Stimulated activated naive CD4-positive, alpha-beta T cell treated with Interleukin-2 at 50 U/mL for 16 hours (primary cell): Measurements from ENCODE around the gene AGRN.
"Not testable (repeated sequence)": the region's sequence is repeated elsewhere in the genome, so short reads cannot be mapped to it uniquely, and the experiment has no call there.

Source experiments
- DNase-seq: peaks from one replicate; lab custom pipeline; 2025; lab: John Stamatoyannopoulos, UW

The AGRN gene

DNA sequence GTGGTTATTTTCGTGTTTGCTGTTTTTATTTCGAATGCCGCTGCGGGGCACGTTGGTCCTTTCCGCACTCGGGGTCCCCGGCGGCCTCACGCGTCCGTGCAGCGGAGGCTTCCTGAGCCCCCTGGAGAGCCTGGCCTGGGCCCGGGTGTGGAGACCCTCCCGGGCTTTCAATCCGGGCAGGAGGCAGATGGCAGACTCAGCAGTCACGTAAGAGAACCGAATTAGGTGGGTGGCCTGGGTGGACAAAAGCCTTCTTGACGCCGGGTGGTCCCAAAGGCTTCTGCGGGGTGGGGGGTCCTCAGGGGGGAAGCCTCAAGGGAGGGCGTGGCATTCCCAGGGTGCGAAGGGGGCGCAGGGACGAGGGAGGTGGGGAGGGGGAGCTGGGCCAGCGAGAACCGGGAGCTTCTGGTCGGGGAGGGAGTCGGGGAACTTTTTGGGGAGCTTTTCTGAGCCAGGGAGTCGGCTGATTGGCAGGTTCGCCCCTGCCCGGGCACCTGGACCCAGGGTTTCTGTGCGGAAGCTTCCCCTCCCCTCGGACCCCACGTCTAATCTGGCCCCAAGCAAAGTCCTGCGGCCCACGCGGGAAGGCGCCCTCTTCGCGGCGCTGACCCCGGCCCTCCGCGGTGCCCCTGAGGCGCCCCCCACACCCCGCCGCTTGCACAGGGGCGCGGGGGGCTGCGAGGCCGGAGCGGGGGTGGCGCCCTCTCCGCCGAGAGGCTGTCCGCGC is 18.7 kb upstream of the AGRN start:
- no peak for DNase-seq

DNA sequence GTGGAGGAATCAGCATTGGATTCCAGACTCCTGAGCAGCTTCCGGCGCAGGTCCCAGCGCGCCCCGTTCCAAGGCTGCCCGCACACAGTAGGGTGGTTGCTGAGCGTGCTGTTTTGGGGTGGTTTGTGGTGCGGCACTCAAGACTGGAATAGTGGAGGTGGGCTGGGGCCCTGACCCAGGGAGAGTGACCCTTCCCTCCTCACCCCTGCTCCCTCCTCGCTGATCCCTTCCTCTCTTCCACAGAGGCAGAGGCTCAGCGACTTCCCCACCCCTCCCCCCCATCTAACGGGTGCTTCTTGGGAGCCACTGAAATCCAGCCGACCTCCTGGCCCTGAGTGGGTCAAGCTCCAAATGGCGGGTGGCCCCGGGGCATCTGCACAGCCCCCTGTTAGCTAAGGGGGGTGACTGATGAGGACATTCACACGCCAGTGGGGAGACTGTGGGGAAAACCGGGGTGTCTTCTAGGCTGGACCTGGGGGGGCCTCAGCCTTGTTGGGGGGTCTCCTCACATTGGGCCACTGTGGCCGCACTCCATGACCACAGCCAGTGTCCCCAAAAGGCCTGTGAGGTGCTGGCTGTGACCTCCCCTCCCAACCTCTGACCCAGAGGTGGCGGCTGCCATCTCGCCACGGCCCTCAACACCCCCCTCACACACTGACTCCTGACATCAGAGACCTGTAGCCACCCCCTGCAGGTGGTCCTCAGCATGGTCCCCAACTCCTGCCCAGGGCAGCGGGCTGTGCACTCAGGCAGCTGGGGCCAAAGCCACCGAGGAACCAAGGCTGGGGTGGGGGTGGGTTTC is 16.1 kb upstream of the AGRN start:
- no peak for DNase-seq

DNA sequence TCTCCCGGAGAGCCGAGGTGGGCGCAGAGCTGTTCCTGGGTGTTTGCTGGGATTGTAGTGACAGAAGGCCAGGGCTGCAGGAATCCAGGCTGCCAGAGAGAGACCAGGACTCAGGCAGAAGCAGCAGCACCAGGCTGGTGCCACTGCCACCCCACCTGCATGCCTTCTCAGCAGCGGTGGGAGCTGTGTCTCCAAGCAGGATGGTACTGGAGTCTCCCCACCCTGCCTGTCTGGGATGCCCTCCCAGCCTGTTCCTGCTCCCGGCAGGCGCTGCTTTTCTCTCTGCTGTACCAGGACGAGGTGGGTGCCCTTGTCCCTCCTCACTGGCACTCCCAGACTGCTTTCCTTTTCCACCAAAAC is 15.5 kb upstream of the AGRN start:
- DNase-seq: no peak

DNA sequence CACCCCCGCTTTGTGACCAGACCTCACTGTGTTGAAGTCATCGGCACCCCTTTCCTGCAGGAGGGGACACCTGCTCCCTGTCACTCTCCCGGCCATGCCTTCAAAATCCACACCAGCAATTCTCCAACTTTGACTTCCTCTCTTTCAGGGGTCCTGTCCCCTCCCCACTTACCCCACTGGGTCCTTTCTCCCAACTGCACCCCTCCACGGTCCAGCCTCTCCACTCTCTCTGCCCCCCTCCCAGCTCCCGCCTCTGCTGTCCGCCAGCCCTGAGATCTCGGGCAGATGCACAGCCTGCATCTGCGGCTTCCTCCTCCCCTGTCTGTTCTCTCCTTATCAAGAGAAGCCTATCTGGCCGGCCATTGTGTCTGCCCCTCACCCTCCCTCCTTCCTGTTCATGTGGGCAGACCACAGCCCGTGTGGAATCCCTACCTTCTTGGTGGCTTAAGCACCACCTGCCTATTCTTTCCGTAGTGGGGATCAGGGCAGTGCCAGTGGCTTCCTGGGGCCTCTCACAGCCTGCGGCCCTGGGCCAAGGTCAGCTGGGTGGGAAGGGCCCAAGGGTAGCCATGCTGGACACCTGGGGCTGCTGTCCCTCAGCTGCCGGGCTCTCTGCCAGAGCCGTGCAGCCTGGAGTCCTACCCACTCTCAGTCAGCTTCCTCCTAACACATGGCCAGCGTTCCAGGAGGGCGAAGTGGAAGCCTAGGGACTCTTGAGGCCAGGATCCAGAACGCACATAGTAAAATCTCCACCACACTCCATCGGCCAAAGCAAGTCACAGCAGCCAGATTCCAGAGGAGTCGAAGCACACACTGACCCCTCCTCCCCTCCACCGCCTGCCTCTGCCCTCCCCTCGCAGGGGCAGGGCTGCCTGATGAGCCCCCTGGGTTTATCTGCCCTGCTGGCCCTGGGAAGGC is 14.9 kb upstream of the AGRN start:
- DNase-seq: no peak

DNA sequence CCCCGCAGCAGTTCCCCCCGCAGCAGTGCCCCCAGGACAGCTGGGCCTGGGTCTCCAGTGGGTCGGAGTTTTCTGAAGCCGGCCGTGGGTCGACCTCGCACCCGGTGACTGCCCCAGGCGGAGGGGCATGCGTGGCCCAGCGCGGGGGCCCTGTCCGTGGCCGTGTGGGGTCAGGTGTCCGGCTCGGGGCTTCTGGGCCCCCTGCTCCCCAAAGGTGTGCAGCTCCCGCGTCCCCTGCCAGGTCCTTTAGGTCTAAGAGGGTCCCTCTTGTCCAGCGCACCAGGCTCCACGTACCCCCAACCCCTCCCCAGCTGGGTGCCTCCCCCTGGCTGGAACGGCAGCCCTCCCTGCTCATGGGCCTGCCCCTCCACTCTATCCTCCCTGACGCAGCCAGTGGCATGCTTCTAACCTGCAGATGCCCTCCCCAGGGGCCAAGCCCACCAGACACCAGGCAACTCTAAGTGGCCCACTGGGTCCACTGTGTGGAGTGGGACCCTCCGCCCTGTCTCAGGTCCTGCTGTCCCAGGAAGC is 14.1 kb upstream of the AGRN start:
- DNase-seq: no peak

DNA sequence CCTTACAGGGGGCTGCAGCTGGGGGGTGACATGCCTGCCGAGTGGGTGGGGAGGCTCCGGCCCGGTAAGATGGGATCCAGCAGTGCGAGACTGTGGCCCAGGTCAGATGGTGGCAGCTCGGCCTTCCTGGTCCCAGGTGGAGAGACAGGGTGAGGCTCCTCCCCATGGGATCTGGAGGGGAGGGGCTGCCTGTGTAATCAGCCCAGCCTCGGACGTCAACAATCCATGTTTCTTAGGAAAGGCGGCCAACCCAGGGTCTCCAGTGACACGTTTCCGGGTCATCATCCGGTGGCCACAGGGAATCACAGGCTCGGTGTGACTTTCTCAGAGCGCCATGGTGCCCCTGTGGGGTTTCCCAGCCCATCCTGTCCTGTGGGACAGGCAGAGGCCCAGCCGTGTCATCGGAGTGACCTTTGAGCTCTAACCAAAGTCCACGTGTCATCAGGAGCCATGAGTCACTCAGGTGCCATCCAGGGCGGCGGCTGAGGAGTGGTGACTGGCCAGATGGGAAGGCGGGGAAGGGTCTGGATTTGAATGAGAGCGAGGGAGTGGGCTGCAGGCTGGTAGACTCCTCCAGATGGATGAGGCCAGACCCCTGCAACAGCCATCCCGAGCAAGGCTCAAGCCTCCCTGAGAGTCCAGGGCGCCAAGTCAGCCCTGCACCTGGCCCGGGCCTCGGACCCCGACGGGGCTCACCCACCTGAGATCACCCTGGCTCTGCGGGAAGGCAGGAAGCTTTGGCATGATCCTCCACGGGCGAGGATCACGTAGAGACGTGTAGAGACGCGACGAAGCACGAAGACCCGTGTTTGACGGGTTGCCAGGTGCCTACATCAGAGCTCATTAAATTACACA is 13.4 kb upstream of the AGRN start:
- no peak for DNase-seq

DNA sequence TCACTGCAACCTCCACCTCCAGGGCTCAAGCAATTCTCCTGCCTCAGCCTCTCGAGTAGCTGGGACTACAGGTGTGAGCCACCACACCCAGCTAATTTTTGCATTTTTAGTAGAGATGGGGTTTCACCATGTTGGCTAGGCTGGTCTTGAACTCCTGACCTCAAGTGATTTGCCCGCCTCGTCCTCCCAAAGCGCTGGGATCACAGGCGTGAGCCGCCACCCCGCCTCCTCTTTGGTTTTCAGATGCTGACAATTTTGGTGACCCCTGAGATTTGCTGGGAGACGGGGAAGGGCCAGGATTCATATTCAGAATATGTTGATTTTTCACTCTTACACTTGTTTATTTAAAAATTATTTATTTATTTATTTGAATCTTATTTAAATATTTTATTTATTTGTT is 9.8 kb upstream of the AGRN start:
- DNase-seq: not testable (repeated sequence)

DNA sequence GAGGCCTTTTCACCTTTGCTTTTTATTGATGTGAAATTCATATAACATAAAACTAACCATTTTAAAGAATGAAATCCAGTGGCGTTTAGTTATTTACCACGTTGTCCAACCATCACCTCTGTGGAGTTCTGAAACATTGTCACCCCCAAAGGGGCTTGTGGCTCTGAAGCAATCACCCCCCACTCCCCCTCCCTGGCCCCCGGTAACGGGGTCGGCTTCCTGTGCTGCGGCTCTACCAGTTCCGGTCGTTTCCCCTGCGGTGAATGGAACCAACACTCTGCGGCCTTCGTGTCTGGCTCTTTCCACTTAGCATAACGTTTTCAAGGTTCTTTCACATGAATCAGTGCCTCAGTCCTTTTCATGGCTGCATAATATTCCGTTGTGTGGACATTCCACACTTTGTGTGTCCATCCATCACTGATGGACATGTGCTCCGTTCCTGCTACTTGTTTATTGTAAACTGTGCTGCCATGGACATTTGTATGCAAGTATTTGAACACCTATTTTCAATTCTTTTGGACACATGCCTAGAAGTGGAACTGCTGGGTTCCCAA is 8.4 kb upstream of the AGRN start:
- no peak for DNase-seq

DNA sequence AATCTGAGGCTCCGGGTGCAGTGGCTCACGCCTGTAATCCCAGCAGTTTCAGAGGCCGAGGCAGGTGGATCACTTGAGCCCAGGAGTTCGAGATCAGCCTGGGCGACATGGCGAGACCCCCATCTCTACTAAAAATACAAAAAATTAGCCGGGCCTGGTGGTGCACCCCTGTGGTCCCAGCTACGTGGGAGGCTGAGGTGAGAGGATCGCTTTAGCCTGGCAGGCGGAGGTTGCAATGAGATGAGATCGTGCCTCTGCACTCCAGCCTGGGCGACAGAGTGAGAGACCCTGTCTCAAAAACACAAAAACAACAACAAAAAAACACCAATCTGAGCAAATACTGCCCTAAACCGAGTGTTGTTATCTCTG is 7.2 kb upstream of the AGRN start:
- not testable (repeated sequence) for DNase-seq

DNA sequence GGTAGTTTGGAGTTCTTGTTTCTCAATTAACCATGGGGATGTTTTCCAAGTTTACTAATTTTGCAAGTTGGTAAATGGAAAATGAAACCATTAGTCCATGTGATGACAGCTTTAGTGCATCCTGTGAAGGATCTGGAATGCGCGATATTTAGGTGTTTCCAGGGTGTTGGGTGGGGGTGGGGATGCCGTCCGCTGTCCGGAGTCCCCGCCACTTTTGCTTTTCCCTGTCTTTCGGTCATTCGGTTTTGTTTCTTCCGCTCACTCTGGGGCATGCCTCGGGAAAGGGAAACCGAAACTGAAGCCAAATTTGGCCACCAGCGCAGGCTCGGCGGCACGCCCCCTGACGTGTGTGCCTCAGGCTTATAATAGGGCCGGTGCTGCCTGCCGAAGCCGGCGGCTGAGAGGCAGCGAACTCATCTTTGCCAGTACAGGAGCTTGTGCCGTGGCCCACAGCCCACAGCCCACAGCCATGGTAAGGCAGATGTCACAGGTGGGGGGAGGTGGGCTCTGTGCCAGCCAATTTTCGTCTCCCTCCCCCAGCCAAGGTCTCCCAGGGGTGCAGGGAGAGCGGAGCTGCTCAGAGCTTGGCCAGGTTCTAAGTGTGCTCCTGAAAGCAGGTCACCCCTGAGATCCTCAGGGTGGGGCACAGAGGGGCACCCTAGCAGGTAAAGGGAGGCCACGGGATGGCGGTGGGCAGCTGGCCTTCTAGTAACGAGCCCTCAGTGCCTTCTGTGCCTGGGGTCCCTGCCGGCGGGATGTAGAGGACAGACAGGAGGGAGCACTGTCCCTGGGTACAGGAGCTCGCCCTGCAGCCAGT is 6.6 kb upstream of the AGRN start, which contains the start of gene ISG15:
TSS of gene ISG15 (plus strand) at position 393 of the 817 bp plus-strand sequence. CDS start at position 470, 77 bp downstream.
- DNase-seq: peak; percentile 84

DNA sequence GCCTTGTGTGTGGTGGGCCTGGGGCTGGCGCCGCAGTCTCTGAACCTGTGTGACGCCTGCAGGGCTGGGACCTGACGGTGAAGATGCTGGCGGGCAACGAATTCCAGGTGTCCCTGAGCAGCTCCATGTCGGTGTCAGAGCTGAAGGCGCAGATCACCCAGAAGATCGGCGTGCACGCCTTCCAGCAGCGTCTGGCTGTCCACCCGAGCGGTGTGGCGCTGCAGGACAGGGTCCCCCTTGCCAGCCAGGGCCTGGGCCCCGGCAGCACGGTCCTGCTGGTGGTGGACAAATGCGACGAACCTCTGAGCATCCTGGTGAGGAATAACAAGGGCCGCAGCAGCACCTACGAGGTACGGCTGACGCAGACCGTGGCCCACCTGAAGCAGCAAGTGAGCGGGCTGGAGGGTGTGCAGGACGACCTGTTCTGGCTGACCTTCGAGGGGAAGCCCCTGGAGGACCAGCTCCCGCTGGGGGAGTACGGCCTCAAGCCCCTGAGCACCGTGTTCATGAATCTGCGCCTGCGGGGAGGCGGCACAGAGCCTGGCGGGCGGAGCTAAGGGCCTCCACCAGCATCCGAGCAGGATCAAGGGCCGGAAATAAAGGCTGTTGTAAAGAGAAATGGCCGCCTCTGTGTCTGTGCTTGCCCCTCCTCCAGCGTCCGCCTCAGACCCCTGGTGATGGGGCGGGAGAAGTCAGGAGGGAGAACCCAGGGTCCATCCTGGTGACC is 5.8 kb upstream of the AGRN start:
- DNase-seq: peak; percentile 41

DNA sequence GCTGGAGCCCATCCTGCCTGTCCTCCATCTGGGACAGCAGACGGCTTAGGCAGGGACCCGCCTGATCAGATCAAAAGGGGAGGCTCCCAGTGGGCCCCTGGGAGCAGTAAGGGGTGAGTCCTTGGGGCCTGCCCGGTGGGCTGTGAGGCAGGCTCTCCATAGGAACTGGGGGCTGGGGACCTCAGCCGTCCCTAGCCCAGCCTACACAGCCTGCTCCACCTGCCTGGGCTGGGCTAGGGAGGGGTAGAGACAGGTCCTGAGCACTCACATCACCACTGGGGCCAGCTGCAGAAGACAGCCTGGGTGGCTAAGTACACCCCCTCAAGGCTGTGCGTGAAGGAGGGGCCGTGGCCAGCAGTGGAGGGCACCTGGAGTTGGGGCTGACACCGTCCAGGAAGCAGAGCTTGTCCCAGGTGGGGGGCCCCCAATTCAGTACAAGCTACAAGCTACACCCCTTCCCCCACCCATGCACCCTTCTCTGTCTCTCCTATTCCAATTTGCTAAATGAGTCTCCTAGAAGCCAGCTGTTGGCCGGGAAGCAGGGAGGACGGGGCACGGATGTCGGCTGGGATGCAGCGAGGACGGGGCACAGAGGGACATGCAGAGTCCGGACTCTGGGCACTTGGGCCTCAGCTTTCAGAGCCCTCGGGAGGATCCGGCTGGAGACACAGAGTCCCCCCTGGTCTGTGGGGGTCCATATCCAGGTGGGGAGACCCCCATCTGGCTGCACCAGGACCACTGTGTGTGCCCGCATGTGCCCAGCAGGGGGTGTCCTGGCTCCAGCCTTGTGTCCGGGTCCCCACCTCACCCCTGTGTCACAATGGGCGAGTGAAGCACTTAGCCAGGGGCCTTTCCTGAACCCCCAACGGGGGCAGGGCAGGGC is 4.9 kb upstream of the AGRN start:
- DNase-seq: no peak

DNA sequence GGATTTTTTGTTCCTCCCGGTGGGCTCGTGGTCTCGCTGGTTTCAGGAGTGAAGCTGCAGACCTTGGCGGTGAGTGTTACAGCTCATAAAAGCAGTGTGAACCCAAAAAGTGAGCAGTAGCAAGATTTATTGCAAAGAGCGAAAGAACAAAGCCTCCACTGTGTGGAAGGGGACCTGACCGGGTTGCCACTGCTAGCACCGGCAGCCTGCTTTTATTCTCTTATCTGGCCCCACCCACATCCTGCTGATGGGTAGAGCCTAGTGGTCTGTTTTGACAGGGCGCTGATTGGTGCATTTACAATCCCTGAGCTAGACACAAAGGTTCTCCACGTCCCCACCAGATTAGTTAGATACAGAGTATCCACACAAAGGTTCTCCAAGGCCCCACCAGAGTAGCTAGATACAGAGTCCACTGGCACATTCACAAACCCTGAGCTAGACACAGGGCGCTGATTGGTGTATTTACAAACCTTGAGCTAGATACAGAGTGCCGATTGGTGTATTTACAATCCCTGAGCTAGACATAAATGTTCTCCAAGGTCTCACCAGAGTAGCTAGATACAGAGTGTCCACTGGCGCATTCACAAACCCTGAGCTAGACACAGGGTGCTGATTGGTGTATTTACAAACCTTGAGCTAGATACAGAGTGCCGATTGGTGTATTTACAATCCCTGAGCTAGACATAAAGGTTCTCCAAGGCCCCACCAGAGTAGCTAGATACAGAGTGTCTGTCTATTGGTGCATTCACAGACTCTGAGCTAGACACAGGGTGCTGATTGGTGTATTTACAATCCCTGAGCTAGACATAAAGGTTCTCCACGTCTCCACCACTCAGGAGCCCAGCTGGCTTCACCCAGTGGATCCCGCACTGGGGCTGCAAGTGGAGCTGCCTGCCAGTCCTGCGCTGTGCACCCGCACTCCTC is 2.3 kb upstream of the AGRN start:
- not testable (repeated sequence) for DNase-seq

DNA sequence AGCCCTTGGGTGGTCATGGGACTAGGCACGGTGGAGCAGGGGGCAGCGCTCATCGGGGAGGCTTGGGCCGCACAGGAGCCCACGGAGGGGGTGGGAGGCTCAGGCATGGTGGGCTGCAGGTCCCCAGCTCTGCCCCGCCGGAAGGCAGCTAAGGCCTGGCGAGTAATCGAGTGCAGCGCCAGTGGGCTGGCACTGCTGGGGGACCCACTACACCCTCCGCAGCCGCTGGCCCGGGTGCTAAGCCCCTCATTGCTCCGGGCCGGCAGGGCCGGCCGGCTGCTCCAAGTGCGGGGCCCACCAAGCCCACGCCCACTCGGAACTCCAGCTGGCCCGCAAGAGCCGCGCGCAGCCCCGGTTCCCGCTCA is 1.6 kb upstream of the AGRN start:
- not testable (repeated sequence) for DNase-seq

DNA sequence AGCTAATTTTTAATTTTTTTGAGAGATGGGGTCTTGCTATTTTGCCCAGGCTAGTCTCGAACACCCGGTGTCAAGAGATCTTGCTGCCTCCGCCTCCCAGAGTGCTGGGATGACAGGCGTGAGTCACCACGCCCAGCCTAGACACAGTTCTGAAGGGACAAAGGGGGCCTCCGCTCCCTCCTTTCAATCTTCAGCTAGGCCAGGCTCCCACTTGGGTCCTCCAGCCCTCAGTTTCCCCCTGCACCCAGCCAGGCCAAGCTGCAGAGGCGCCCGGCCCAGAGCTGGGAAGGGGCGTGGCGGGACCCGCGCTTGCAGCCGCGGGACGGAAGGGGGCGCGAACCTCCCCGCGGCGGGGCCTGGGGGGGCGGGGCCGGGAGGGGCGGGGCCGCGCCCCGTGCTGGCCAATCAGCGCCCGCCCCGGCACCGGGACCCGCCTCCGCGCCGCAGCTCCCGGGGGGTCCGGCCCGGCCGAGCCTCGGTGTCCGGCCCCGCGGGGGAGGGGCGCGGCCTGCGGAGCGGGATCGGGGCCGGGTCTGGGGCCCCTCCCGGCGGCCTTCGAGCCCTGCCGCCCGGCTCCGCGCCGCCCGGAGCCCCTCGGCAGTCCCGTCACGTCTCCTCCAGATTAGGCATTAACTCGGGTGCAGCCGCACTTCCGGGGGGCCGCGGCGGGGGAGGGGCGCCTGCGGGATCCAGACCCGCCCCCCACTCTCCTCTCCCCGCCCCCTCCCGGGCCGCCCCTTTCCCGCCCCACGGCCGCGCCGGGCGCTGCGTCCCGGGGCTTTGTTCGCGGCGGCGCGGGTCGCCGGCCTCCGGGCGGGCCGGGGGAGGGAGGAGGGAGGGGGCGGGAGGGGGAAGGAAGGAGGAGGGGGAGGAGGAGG is 559 bp upstream of the AGRN start:
- DNase-seq: peak; percentile 74

DNA sequence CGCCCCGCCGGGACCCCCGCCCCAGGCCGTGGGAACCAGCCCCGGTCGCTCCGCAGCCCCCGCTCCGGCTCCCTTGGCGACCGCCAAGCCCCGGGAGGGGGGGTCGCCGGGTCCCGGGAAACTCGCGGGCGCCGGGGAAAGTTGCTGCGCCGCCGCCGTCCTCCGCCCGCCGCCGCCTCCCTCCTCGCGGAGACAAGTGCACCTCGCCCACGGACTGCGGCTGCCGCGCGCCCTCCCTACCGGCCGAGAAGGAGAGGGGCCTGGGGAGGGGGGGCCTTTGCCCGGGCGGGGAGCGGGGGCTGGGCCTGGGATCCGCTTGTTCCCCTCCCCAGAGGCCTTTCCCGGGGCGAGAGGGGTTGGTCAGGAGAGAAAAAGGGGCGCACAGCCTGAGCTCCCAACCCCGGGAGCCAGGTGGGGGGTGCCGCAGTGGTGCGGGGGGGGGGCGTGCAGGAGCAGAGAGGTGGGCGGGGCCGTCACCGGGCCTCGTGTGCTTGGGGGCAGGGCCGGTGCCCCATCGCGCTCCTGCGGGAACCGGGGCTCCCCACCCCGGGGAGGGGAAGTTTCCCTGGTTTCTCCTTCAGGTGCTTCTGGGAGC is 592 bp downstream of the AGRN start:
- peak; percentile 32 for DNase-seq
